ENCODE measurements around the gene LUC7L.

DNA sequence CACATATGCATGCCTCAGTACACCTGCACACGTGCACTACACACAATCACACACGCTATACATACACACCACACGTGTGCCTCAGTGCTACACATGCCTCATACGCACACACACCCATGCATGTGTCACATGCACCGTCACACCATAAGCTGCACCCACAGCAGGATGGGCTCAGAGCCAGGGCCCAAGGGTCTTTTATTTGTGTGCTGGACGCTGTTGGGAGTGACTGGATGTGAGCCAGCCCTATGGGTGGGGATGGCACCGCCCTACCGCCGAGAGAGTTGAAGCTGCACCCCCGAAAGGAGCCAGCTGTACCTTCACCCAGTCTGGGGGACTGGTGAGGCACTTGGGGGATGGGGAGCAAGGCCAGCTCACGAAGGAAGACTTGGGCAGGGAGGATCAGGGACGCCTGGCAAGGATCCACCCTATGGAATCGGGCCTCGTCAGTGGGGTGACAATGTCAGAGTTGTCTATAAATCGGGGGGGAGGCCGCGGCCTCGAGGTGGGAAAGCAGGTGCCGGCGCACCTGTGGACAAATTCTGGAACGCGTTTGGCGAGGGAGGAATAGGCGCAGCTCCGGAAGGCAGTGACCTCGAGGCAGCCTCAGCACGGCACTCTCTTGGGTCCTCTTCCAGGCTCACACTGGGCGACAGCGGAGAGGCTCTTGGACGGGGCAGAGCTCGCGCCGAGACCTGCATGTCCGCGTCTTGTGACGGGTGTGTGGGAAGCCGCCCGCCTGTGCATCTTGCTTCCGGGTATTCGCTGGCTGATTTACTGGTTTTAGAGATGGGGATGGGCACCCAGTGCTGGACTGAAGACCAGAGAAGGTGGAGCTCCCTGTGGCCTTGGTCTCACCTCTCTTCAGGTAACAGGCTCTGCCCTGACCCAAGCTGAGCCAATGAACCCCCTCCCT is 39.1 kb upstream of the LUC7L start:
- no peak for TF ChIP-seq POLR2A (IDR thresholded peaks at IDR 0.05)
- TF ChIP-seq, protein P1, sequence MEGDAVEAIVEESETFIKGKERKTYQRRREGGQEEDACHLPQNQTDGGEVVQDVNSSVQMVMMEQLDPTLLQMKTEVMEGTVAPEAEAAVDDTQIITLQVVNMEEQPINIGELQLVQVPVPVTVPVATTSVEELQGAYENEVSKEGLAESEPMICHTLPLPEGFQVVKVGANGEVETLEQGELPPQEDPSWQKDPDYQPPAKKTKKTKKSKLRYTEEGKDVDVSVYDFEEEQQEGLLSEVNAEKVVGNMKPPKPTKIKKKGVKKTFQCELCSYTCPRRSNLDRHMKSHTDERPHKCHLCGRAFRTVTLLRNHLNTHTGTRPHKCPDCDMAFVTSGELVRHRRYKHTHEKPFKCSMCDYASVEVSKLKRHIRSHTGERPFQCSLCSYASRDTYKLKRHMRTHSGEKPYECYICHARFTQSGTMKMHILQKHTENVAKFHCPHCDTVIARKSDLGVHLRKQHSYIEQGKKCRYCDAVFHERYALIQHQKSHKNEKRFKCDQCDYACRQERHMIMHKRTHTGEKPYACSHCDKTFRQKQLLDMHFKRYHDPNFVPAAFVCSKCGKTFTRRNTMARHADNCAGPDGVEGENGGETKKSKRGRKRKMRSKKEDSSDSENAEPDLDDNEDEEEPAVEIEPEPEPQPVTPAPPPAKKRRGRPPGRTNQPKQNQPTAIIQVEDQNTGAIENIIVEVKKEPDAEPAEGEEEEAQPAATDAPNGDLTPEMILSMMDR (IDR thresholded peaks at IDR 0.05): no peak

Measured in ovary (tissue), 3 donors.